ENCODE data around the gene SPINK5.

Gene SPINK5, protein sequence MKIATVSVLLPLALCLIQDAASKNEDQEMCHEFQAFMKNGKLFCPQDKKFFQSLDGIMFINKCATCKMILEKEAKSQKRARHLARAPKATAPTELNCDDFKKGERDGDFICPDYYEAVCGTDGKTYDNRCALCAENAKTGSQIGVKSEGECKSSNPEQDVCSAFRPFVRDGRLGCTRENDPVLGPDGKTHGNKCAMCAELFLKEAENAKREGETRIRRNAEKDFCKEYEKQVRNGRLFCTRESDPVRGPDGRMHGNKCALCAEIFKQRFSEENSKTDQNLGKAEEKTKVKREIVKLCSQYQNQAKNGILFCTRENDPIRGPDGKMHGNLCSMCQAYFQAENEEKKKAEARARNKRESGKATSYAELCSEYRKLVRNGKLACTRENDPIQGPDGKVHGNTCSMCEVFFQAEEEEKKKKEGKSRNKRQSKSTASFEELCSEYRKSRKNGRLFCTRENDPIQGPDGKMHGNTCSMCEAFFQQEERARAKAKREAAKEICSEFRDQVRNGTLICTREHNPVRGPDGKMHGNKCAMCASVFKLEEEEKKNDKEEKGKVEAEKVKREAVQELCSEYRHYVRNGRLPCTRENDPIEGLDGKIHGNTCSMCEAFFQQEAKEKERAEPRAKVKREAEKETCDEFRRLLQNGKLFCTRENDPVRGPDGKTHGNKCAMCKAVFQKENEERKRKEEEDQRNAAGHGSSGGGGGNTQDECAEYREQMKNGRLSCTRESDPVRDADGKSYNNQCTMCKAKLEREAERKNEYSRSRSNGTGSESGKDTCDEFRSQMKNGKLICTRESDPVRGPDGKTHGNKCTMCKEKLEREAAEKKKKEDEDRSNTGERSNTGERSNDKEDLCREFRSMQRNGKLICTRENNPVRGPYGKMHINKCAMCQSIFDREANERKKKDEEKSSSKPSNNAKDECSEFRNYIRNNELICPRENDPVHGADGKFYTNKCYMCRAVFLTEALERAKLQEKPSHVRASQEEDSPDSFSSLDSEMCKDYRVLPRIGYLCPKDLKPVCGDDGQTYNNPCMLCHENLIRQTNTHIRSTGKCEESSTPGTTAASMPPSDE

GRCh38 chr5:148063861-148064260, at the start of gene SPINK5:
SPINK5 (plus strand) TSS chr5:148063980; CDS start chr5:148064045, 65 bp downstream.
- no peaks in the 10 kb centered on the region; the same call in 1 of the 2 replicates for H3K27me3 ChIP-seq (ENCODE audit: control insufficient read depth, low read length)
- TF ChIP-seq EZH2phosphoT487 (IDR thresholded peaks at IDR 0.05; ENCODE audit: borderline replicate concordance, low read length) (no peak), CTCF (IDR thresholded peaks at IDR 0.05; ENCODE audit: low read depth, low read length, poor library complexity, severe bottlenecking) (no peak)
- no peak within 1 kb of the TSS for H3K27ac ChIP-seq (ENCODE audit: low read depth, low read length)
- no peaks in the 10 kb centered on the region for H3K9me3 ChIP-seq (ENCODE audit: control insufficient read depth, insufficient read depth, low read length)
- H3K4me1 ChIP-seq (ENCODE audit: control insufficient read depth, low read length) = no peaks in the 10 kb centered on the region
- H3K4me3 ChIP-seq (ENCODE audit: low read length) = no peak within 1 kb of the TSS
- no peaks in the 10 kb centered on the region for H3K9me2 ChIP-seq (replicated peaks; ENCODE audit: control insufficient read depth, low read length)
- no peaks in the 10 kb centered on the region for H3K79me2 ChIP-seq (ENCODE audit: control insufficient read depth, low read length)
- H3K36me3 ChIP-seq (ENCODE audit: control insufficient read depth, low read length) = no peaks in the 10 kb centered on the region
- no peaks in the 10 kb centered on the region for H3F3A ChIP-seq (ENCODE audit: control insufficient read depth, insufficient read depth)
- H4K20me1 ChIP-seq (ENCODE audit: control insufficient read depth, insufficient read depth, low read depth, low read length) = no peaks in the 10 kb centered on the region
- H3K4me2 ChIP-seq (ENCODE audit: low read length) = no peak within 1 kb of the TSS

- Histone ChIP-seq H3F3A (ENCODE audit: control insufficient read depth, insufficient read depth) (no peaks in the 10 kb centered on the region), H3K9me3 (ENCODE audit: control insufficient read depth, insufficient read depth, low read length) (no peaks in the 10 kb centered on the region), H3K27me3 (ENCODE audit: control insufficient read depth, low read length) (no peaks in the 10 kb centered on the region), H3K4me1 (ENCODE audit: control insufficient read depth, low read length) (no peaks in the 10 kb centered on the region), H3K4me2 (ENCODE audit: low read length) (no peak overlapping the region), H3K79me2 (ENCODE audit: control insufficient read depth, low read length) (no peaks in the 10 kb centered on the region), H3K27ac (ENCODE audit: low read depth, low read length) (no peak overlapping the region), H4K20me1 (ENCODE audit: control insufficient read depth, insufficient read depth, low read depth, low read length) (no peaks in the 10 kb centered on the region), H3K9me2 (replicated peaks; ENCODE audit: control insufficient read depth, low read length) (no peaks in the 10 kb centered on the region), H3K36me3 (ENCODE audit: control insufficient read depth, low read length) (no peaks in the 10 kb centered on the region), H3K4me3 (ENCODE audit: low read length) (no peak overlapping the region)
- TF ChIP-seq EZH2phosphoT487 (IDR thresholded peaks at IDR 0.05; ENCODE audit: borderline replicate concordance, low read length) = no peak
- no peak for TF ChIP-seq CTCF (IDR thresholded peaks at IDR 0.05; ENCODE audit: low read depth, low read length, poor library complexity, severe bottlenecking)
Observed at GRCh38 chr5:148014276-148014675, 49.5 kb upstream of the SPINK5 start.

DNA sequence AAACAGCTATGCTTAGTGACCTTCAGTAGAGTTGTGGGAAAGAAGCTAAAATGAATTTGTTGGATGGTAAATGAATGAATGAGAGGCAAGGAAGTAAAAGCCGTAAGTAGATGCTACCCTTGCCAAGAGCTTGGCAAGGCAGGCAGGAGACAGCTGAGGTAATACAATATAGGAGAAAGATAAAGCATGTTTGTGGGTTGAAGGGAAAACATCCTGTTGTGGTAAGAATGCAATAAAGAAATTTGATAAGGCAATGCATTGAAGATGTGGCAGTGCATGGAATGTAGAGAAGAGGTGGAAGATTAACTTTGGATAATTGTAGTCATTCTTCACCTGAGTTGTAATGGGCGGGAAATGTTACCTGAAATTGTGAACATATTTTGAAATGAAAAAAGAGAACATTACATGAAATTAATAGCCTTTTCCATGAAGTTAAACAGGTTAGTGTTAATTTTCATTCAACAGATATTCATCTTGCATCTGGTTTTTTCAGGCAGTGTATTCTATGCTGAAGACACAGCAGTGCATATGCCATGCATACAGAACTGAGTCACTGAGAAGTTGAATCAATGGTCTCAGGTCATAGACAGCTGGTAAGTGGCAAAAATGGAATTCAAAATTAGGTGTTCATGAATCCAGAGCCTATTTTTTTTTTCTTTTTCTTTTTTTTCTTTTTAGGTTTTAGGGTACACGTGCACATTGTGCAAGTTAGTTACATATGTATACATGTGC, 43.4 kb upstream of the SPINK5 start:
- no peaks in the 10 kb centered on the region for H3K9me3 ChIP-seq (ENCODE audit: control insufficient read depth, insufficient read depth, low read length)
- no peaks in the 10 kb centered on the region for H3K4me1 ChIP-seq (ENCODE audit: control insufficient read depth, low read length)
- H3F3A ChIP-seq (ENCODE audit: control insufficient read depth, insufficient read depth) = no peaks in the 10 kb centered on the region
- no peaks in the 10 kb centered on the region for H4K20me1 ChIP-seq (ENCODE audit: control insufficient read depth, insufficient read depth, low read depth, low read length)
- no peaks in the 10 kb centered on the region for H3K9me2 ChIP-seq (replicated peaks; ENCODE audit: control insufficient read depth, low read length)
- no peaks in the 10 kb centered on the region for H3K27me3 ChIP-seq (ENCODE audit: control insufficient read depth, low read length)
- no peak overlapping the region for H3K4me2 ChIP-seq (ENCODE audit: low read length)
- no peak overlapping the region for H3K4me3 ChIP-seq (ENCODE audit: low read length)
- no peaks in the 10 kb centered on the region for H3K36me3 ChIP-seq (ENCODE audit: control insufficient read depth, low read length)
- TF ChIP-seq CTCF (IDR thresholded peaks at IDR 0.05; ENCODE audit: low read depth, low read length, poor library complexity, severe bottlenecking) = no peak
- no peak for TF ChIP-seq EZH2phosphoT487 (IDR thresholded peaks at IDR 0.05; ENCODE audit: borderline replicate concordance, low read length)
- no peak overlapping the region for H3K27ac ChIP-seq (ENCODE audit: low read depth, low read length)
- H3K79me2 ChIP-seq (ENCODE audit: control insufficient read depth, low read length) = no peaks in the 10 kb centered on the region
